ENCODE results near the gene CDCA3.
A peak's percentile ranks its signal among the peaks of the same experiment; 100 is the strongest.
"Not testable (repeated sequence)": the region's sequence is repeated elsewhere in the genome, so short reads cannot be mapped to it uniquely, and the experiment has no call there.

CDCA3 gene

DNA sequence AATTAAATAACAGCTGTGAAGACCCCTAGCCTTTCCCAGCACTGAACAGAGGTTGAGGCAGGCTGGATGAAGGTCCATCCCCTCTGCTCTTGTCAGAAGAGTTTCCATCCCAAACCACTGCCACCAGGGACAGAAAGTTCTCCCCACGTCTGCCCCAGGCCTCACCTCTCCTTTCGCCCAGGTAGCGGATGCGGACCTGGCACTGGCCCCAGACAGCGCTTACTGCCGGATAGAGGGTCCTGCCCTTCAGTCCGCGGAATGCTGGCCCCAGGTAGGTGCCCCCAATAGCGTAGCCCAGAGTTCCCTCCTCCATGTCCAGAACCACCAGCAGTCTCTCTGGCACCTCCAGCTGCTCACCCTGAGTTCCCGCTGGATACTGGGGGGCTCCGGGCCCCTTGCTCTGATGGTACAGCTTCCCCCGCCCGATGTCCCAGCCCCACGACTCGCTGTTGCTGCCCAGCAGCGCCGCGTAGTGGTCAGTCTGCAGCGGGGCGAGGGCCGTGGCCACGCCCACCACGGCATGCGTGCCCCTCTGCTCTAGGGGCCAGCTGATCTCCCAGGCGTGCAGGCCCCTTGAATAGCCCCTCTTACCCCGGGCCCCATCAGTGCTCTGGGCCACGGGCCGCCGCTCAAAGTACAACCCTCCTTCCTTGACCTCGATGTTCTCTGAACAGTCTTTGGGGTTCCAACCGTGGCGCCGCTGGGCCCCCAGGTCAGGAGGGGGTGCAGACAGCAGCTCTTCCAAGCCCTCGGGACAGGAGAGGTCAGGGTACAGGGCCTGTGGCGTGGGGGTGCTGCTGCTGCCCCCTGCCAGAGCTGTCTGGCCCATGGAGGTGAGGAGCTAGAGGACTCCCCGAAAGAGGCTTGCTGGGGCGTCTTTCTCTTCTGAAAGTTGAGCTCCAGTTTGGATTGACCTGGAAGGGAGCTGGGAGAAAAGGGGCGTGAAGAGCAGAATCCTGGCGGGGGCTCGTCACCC, 21.3 kb upstream of the CDCA3 start:
- DNase-seq = peak; percentile 88

GRCh38 chr12:6871052-6871957, 20.2 kb upstream of the CDCA3 start:
- peak; percentile 47 for DNase-seq

- not testable (repeated sequence) for DNase-seq
Observed at GRCh38 chr12:6870304-6870703, 19.2 kb upstream of the CDCA3 start.

DNA sequence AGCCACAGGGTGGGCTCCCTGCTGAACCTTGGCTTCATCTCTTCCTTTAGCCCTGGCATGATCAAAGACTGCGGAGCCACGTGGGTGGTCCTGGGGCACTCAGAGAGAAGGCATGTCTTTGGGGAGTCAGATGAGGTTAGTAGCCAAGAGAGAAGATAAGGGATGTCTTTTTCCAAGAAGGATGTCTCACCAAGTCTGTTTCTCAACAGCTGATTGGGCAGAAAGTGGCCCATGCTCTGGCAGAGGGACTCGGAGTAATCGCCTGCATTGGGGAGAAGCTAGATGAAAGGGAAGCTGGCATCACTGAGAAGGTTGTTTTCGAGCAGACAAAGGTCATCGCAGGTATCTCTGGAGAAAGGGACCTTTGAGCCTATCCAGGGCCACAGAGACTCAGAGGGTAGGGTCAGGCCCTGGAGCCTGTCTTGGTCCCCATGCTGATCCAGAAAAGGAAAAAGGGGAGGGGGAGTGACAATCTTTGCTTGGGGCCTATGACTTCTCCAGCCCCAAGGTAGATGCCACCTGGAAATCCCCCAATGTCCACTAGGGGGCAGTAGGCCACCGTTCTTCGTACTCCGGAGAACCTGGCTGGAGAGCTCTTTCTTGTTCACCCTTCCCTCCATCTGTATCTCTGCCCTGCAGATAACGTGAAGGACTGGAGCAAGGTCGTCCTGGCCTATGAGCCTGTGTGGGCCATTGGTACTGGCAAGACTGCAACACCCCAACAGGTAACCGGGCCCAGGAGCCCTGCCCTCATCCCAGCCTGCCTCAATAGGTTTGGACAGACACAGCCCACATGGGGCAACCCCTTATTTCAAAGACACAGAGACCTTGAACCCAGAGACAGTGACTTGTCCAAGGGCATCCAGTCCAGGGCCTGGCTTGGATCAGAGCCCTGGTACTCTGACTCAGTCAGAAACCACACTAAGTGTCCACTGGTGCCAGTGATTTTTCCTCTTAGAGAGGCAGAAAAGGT, 18.2 kb upstream of the CDCA3 start:
- DNase-seq = peak; percentile 88

DNA sequence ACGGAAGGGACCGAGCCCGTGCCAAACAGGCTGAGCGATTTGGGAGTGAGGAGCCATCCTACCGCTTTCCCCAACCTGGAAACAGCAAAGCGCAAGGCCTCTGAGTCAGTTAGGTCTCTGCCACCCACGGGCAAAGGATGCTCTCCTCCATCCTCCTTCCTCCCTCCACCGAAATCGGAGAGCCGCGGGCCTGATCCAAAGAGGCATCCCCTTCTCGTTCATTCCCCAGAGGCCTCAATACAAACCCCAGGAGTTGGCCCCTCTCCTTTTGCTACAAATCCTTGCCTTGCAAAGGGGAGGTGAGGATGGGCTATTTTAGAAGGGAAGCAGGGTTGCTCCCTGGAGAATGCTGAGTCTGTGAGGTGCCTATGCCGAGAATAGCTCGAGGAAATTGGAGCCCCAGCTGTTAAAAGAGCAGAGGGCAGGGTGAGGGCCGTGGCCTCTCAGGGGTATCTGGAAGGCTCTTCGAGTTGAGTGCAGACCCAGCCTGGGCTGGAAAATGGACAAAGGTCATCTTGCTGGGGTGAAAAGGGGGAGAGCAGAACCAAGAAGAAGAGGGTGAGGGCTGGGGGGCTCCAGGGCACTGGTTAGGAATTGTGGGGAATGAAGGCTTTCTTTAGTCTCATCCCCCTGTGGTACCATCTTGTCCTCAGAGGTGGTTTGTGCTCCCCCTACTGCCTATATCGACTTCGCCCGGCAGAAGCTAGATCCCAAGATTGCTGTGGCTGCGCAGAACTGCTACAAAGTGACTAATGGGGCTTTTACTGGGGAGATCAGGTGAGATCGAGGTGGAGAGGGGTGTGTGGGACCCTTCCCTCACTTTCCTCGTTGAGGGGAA, 17.3 kb upstream of the CDCA3 start:
- peak; percentile 13 for DNase-seq

GRCh38 chr12:6867413-6868210, 16.5 kb upstream of the CDCA3 start, which contains the start of gene TPI1:
Gene TPI1, plus strand, starts transcription at chr12:6867531. Its CDS starts 36 bp downstream, at chr12:6867567.
- peak; percentile 87 for DNase-seq

- DNase-seq = no peak
Observed at GRCh38 chr12:6866920-6867412, 15.9 kb upstream of the CDCA3 start.

DNA sequence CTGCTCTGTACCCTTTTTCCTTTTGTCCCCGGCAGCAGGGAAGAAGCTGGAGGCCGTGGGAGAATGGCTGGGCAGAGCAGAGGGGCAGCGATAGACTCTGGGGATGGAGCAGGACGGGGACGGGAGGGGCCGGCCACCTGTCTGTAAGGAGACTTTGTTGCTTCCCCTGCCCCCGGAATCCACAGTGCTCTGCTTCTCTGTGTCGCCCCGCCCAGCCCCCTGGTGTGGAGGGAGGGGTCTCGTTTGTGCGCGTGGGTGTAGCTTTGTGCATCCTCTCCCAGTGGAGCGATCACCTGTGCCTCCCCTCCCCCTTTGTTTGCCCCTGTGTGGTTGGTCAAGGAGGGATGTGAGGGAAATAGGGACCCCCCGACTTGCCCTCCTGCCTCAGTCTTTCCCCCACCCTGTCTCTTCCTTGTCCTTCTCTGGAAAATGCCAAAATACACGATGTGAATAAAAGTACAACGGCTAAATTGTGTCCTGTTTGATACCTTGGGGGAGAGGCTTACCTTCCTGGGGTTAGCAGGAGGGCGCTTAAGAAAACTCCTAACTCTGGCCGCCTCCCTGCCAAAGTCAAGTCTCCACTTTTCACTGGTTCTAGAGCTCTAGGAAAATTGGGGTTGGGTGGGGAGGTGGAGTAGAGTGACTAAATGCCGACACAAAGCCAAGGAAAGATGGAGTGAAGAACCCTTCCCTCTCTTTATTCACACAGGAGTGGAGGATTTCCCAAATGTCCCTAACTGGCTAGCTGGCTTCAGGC, 15.3 kb upstream of the CDCA3 start:
- DNase-seq = no peak

DNA sequence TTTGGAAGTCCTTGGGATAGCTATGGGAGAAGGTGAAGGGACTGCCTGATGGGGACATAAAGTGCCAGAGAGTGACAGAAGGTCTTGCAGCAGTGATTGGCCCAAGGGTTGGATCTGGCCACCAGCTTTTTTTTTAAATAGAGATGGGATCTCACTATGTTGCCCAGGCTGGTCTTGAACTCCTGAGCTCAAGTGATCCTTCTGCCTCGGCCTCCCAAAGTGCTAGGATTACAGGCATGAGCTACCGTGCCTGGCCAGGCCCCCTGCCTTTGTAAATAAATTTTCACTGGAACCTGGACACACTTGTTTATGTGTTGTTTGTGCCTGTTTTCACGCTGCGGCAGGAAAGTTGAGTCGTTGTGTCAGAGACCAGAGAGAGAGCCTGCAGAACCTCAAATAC, 14.2 kb upstream of the CDCA3 start:
- DNase-seq = not testable (repeated sequence)

GRCh38 chr12:6863586-6864321, 12.7 kb upstream of the CDCA3 start:
- DNase-seq = no peak

DNA sequence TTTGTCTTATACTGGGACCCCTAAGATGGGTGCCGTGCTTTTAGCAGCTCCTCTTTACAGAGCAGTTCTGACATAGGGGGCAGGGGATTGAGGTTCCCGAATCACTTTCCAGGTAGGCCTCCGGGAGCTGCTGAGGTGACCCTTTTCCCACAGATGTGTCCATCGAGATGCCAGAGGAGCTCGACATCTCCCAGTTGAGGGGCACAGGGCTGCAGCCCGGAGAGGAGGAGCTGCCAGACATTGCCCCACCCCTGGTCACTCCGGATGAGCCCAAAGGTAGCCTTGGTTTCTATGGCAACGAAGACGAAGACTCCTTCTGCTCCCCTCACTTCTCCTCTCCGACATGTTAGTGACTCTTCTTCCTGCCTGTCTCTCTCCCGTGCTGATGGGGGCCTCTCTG, 11.9 kb upstream of the CDCA3 start:
- DNase-seq = no peak

- no peak for DNase-seq
Observed at GRCh38 chr12:6861391-6861790, 10.3 kb upstream of the CDCA3 start.

GRCh38 chr12:6860942-6861341, 9.9 kb upstream of the CDCA3 start:
- no peak for DNase-seq

DNA sequence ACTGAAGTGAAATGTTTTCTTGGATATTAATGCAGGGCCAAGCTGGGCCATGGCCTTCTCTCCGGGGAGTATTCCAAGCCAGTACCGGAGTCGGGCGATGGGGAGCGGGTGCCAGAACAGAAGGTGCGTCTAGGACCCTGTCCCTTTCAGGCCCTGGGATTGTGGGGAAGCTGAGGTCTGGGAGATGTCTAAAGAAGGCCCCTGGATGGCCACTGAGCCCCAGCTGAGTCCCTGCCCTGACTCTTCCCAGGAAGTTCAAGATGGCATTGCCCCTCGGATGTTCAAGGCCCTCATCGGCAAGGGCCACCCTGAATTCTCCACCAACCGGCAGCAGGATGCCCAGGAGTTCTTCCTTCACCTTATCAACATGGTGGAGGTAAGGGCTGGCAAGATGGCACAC, 9.0 kb upstream of the CDCA3 start:
- DNase-seq = no peak

GRCh38 chr12:6858799-6859198, 7.7 kb upstream of the CDCA3 start:
- DNase-seq = no peak

GRCh38 chr12:6855322-6855721, 4.2 kb upstream of the CDCA3 start:
- DNase-seq = no peak

GRCh38 chr12:6854036-6854435, 3.0 kb upstream of the CDCA3 start:
- no peak for DNase-seq

DNA sequence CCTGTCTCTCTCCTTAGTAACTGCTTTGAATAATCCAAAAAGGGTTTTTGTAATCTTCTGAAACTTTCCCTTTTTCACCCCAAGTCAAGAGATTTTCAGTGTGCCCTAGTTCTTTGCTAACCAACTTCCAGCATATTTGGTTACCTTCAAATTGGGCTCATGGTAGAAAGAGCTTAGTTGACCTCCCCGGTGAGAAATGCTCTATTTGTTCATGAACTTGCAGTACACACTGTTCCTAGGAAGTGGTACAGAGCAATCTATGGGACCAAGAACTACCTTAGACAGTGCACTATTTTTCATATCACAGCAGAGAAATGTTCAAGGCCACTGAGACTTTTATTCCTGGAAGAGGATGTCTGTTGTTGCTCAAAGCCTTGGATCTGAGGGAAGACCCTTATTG, 2.5 kb upstream of the CDCA3 start:
- no peak for DNase-seq

All from CD4-positive, alpha-beta T cell treated with Interleukin-6 for 4 hours (primary cell).